Cardiac fibroblast (primary cell): Measurements from ENCODE around the gene MCRS1.

ENCODE experiments used
- DNase-seq, 2 donors: peaks; one replicate each; pipeline versions ENCODE4 v3.0.0 to v3.0.0-alpha.2; 2010; ENCODE audit warnings: low read depth in 2 of 2
- H3K4me3 ChIP-seq, 2 donors: replicated peaks in 1 of 2; 1 replicate in 1 of 2; 2 replicates in 1 of 2; pipeline ENCODE4 v1.5.1; 2011; ENCODE audit warnings: low read depth in 2 of 2, low read length in 2 of 2, mild to moderate bottlenecking in 2 of 2, moderate library complexity in 1 of 2
- CTCF ChIP-seq: IDR thresholded peaks from one replicate; pipeline ENCODE4 v1.5.1; 2011; ENCODE audit warnings: low read depth, mild to moderate bottlenecking, low read length, inconsistent platforms

Gene MCRS1

DNA sequence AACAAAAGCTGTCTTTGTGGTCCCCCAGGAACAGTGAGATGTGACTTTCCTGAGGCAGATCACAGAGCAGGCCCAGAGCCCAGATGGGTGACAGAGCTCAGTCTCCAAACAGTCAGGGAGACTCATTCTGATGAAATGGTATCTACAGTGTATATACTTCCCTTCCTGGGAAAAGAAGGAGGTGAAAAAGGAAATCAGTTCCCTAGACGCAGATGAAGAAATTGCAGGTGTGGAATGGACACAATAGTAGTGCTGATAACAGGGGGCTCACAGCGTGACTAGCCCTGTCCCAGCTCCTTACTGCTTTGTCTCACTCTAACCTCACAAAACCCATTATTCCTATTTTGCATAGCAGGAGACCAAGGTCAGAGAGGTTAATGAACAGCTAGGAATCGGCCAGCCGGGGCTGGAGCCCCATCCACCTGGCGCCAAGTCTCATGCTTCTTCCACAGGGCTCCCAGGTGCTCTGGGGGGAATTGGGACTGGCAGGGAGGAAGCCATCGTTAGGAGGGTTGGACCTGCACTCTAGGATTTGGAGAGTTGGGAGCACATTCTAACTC is 17.2 kb downstream of the MCRS1 start:
- TF ChIP-seq CTCF = no peak
- no peak for DNase-seq
- H3K4me3 ChIP-seq = no peak overlapping the region

- no peak for TF ChIP-seq CTCF
- DNase-seq = no peak
- H3K4me3 ChIP-seq = no peak overlapping the region
These were observed 17.9 kb downstream of the MCRS1 start for GRCh38 chr12:49549735-49550692.

DNA sequence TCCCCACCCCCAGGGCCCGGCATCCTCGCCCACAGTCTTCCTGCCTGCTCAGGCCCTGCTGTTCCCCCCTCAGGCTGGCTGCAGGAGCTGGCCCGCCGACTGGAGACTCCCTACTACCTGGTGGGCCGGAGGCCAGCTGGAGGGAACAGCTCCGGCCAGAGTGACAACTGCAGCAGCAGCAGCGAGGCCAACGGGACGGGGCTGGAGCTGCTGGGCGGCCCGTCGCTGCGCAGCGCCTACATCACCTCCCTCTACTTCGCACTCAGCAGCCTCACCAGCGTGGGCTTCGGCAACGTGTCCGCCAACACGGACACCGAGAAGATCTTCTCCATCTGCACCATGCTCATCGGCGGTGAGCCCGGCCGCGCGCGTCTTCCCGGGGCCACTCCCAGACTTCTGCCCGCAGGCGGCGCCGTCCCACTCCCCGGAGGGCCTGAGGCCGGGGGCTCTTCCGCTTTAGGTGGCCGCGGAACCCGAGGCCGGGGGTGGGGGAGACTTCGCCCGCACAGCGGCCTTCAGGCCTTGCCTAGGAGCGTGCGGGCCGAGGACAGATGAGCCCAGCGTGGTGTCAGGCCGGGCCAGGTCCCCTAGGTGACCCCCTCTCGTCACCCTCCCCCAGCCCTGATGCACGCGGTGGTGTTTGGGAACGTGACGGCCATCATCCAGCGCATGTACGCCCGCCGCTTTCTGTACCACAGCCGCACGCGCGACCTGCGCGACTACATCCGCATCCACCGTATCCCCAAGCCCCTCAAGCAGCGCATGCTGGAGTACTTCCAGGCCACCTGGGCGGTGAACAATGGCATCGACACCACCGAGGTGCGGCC is 18.9 kb downstream of the MCRS1 start:
- peak; percentile 34 for TF ChIP-seq CTCF
- peak overlapping the region; percentile 22 to 28 for H3K4me3 ChIP-seq
- DNase-seq = peak; percentile 16 to 21

DNA sequence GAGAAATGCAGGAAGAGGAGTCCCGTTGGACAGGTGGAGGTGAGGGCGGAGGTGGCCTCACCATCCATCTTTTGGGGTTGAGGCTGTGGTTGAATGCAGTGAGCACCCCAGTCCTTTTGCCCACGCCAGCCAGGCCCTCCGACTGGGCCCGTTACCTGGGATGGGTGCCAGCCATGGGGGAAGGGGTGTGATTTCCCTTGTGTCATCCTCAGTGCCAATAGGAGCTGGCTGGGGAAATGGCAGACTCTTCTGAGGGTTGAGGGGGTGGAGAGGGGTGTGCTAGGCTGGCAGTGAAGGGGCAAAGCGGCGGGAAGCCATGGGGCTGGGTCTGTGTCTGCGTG is 19.5 kb downstream of the MCRS1 start:
- TF ChIP-seq CTCF = no peak
- no peak overlapping the region for H3K4me3 ChIP-seq
- DNase-seq = no peak

GRCh38 chr12:49547090-49547690 is 20.8 kb downstream of the MCRS1 start:
- no peak overlapping the region for H3K4me3 ChIP-seq
- no peak for DNase-seq
- no peak for TF ChIP-seq CTCF

- no peak for TF ChIP-seq CTCF
- H3K4me3 ChIP-seq = no peak overlapping the region
- no peak for DNase-seq
These were observed 21.5 kb downstream of the MCRS1 start for GRCh38 chr12:49546481-49546880.
